Erythroblast (primary cell): ENCODE results near the gene ZFPL1.

Experiments used
- GATA1 ChIP-seq: IDR thresholded peaks from 2 replicates; pipeline ENCODE4 v1.6.1; 2011; ENCODE audit warnings: low read depth, mild to moderate bottlenecking, control low read depth, low read length, moderate library complexity
- POLR2A ChIP-seq: IDR thresholded peaks from 2 replicates; pipeline ENCODE4 v1.6.1; 2011; ENCODE audit warnings: mild to moderate bottlenecking, low read length

DNA sequence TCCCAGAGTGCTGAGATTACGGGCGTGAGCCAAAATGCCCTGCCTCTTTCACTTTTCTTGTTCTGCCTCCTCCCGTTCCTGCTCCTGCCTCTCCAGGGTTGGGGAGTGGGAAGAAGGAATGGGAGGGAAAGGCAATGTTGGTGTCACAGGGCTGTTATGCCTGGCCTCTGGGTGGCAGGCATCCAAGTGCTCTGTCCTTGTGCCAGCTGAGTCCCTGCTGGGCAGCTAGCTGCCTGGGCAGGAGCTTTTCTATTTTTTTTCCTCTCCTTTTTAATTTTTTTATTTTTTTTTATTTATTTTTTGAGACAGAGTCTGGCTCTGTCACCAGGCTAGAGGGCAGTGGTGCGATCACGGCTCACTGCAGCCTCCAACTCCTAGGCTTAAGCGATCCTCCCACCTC lies 47.1 kb upstream of the ZFPL1 start:
- TF ChIP-seq POLR2A (no peak), GATA1 (no peak)
